NCI-H226 (cell line): ENCODE measurements around the gene RAD51B.

Experiments
- DNase-seq: peaks from one replicate; pipeline ENCODE4 v3.0.0-alpha.2; 2015

RAD51B gene

GRCh38 chr14:68506645-68507419, 687.3 kb downstream of the RAD51B start:
- no peak for DNase-seq

- no peak for DNase-seq
These were observed 688.0 kb downstream of the RAD51B start for GRCh38 chr14:68507544-68508081.

- no peak for DNase-seq
These were observed 689.0 kb downstream of the RAD51B start for GRCh38 chr14:68508581-68508980.

- DNase-seq = no peak
These were observed 689.8 kb downstream of the RAD51B start for GRCh38 chr14:68509188-68509983.

- DNase-seq = no peak
These were observed 690.9 kb downstream of the RAD51B start for GRCh38 chr14:68510201-68511128.

- no peak for DNase-seq
These were observed 691.8 kb downstream of the RAD51B start for GRCh38 chr14:68511129-68512047.

GRCh38 chr14:68512088-68512487, 692.5 kb downstream of the RAD51B start:
- peak; percentile 19 for DNase-seq

GRCh38 chr14:68513137-68513536, 693.6 kb downstream of the RAD51B start:
- DNase-seq = no peak

- no peak for DNase-seq
These were observed 694.4 kb downstream of the RAD51B start for GRCh38 chr14:68513838-68514607.

GRCh38 chr14:68514608-68515194, 695.1 kb downstream of the RAD51B start:
- DNase-seq = peak; percentile 17

GRCh38 chr14:68516342-68516741, 696.8 kb downstream of the RAD51B start:
- DNase-seq = no peak

- DNase-seq = no peak
These were observed 698.6 kb downstream of the RAD51B start for GRCh38 chr14:68518166-68518565.

GRCh38 chr14:68518761-68519670, 699.4 kb downstream of the RAD51B start:
- peak; percentile 38 for DNase-seq

GRCh38 chr14:68519671-68520187, 700.1 kb downstream of the RAD51B start:
- no peak for DNase-seq

- DNase-seq = peak; percentile 51
These were observed 701.3 kb downstream of the RAD51B start for GRCh38 chr14:68520637-68521556.

- no peak for DNase-seq
These were observed 702.0 kb downstream of the RAD51B start for GRCh38 chr14:68521557-68521901.

GRCh38 chr14:68521961-68522509, 702.5 kb downstream of the RAD51B start:
- DNase-seq = no peak
